Measurements from ENCODE around the gene B4GAT1. TPM values are rescaled to one million over a fixed set of nuclear protein-coding genes. Genes with fewer than 3 reads are reported as not detected.
"Not testable (repeated sequence)": the region's sequence is repeated elsewhere in the genome, so short reads cannot be mapped to it uniquely, and the experiment has no call there.

B4GAT1 gene
- total RNA-seq, 1 donor from 2014 or later, result 31.0 TPM

- DNase-seq (ENCODE audit: extremely low spot score, unreplicated experiment), result peak; percentile 95
- Mint-ChIP-seq H3K9me3 (ENCODE audit: unreplicated experiment) (no peaks in the 10 kb centered on the region), H3K4me1 (ENCODE audit: unreplicated experiment) (peaks cover 33% of the 10 kb centered on the region), H3K36me3 (ENCODE audit: unreplicated experiment) (no peaks in the 10 kb centered on the region), H3K27me3 (ENCODE audit: unreplicated experiment) (peaks cover 6% of the 10 kb centered on the region), H3K4me3 (ENCODE audit: unreplicated experiment) (peak overlapping the region; percentile 87), H3K27ac (ENCODE audit: unreplicated experiment) (peak overlapping the region; percentile 98)
- peak; percentile 99 for TF ChIP-seq CTCF (IDR thresholded peaks at IDR 0.05)
These were observed 35.4 kb downstream of the B4GAT1 start for GRCh38 chr11:66311965-66312548.

- no peak for DNase-seq (ENCODE audit: extremely low spot score, unreplicated experiment)
- peak overlapping the region; percentile 98 for H3K27ac Mint-ChIP-seq (ENCODE audit: unreplicated experiment)
- peaks cover 32% of the 10 kb centered on the region for H3K4me1 Mint-ChIP-seq (ENCODE audit: unreplicated experiment)
- no peaks in the 10 kb centered on the region for H3K36me3 Mint-ChIP-seq (ENCODE audit: unreplicated experiment)
- H3K9me3 Mint-ChIP-seq (ENCODE audit: unreplicated experiment), result no peaks in the 10 kb centered on the region
- H3K4me3 Mint-ChIP-seq (ENCODE audit: unreplicated experiment), result peak overlapping the region; percentile 87
- H3K27me3 Mint-ChIP-seq (ENCODE audit: unreplicated experiment), result peaks cover 6% of the 10 kb centered on the region
- no peak for TF ChIP-seq CTCF (IDR thresholded peaks at IDR 0.05)
These were observed 35.9 kb downstream of the B4GAT1 start for GRCh38 chr11:66311470-66311964.

- not testable (repeated sequence) for H3K27me3 Mint-ChIP-seq (ENCODE audit: unreplicated experiment); H3K36me3 Mint-ChIP-seq (ENCODE audit: unreplicated experiment); H3K27ac Mint-ChIP-seq (ENCODE audit: unreplicated experiment); DNase-seq (ENCODE audit: extremely low spot score, unreplicated experiment); H3K4me3 Mint-ChIP-seq (ENCODE audit: unreplicated experiment); H3K9me3 Mint-ChIP-seq (ENCODE audit: unreplicated experiment)
- peaks cover 28% of the 10 kb centered on the region for H3K4me1 Mint-ChIP-seq (ENCODE audit: unreplicated experiment)
These were observed 36.5 kb downstream of the B4GAT1 start for GRCh38 chr11:66310803-66311440.

GRCh38 chr11:66310324-66310723 lies 37.1 kb downstream of the B4GAT1 start:
- Mint-ChIP-seq H3K36me3 (ENCODE audit: unreplicated experiment) (no peaks in the 10 kb centered on the region), H3K9me3 (ENCODE audit: unreplicated experiment) (no peaks in the 10 kb centered on the region), H3K4me3 (ENCODE audit: unreplicated experiment) (no peak overlapping the region), H3K4me1 (ENCODE audit: unreplicated experiment) (peaks cover 22% of the 10 kb centered on the region), H3K27me3 (ENCODE audit: unreplicated experiment) (peaks cover 6% of the 10 kb centered on the region), H3K27ac (ENCODE audit: unreplicated experiment) (no peak overlapping the region)
- no peak for TF ChIP-seq CTCF (IDR thresholded peaks at IDR 0.05)
- DNase-seq (ENCODE audit: extremely low spot score, unreplicated experiment), result no peak

GRCh38 chr11:66309475-66309874 lies 38.0 kb downstream of the B4GAT1 start:
- peaks cover 6% of the 10 kb centered on the region for H3K27me3 Mint-ChIP-seq (ENCODE audit: unreplicated experiment)
- H3K9me3 Mint-ChIP-seq (ENCODE audit: unreplicated experiment), result no peaks in the 10 kb centered on the region
- no peak for TF ChIP-seq CTCF (IDR thresholded peaks at IDR 0.05)

More at GRCh38 chr11:66309475-66309874, 38.0 kb downstream of the B4GAT1 start:
- no peaks in the 10 kb centered on the region for H3K36me3 Mint-ChIP-seq (ENCODE audit: unreplicated experiment)
- DNase-seq (ENCODE audit: extremely low spot score, unreplicated experiment), result no peak
- no peak overlapping the region for H3K4me3 Mint-ChIP-seq (ENCODE audit: unreplicated experiment)
- peaks cover 14% of the 10 kb centered on the region for H3K4me1 Mint-ChIP-seq (ENCODE audit: unreplicated experiment)
- H3K27ac Mint-ChIP-seq (ENCODE audit: unreplicated experiment), result no peak overlapping the region
